ENCODE data around the gene HECW1.

HECW1 gene

GRCh38 chr7:43092819-43093218, 19.6 kb upstream of the HECW1 start:
- no peak overlapping the region for H3K4me3 ChIP-seq (ENCODE audit: low read length)
- no peaks in the 10 kb centered on the region for H3K36me3 ChIP-seq (ENCODE audit: control insufficient read depth, insufficient read depth, low read length)

GRCh38 chr7:43096875-43097274, 15.6 kb upstream of the HECW1 start:
- Histone ChIP-seq H3K4me3 (ENCODE audit: low read length) (no peak overlapping the region), H3K27ac (ENCODE audit: low read depth, low read length) (no peak overlapping the region), H3K27me3 (ENCODE audit: control insufficient read depth, insufficient read depth, low read length) (no peaks in the 10 kb centered on the region), H3K4me1 (ENCODE audit: control insufficient read depth, insufficient read depth, low read length) (no peaks in the 10 kb centered on the region), H3K36me3 (ENCODE audit: control insufficient read depth, insufficient read depth, low read length) (no peaks in the 10 kb centered on the region), H3K9ac (ENCODE audit: low read length) (no peak overlapping the region)

More at GRCh38 chr7:43092819-43093218, 19.6 kb upstream of the HECW1 start:
- H3K27me3 ChIP-seq (ENCODE audit: control insufficient read depth, insufficient read depth, low read length): no peaks in the 10 kb centered on the region
- no peaks in the 10 kb centered on the region for H3K4me1 ChIP-seq (ENCODE audit: control insufficient read depth, insufficient read depth, low read length)
- H3K9ac ChIP-seq (ENCODE audit: low read length): no peak overlapping the region
- no peak overlapping the region for H3K27ac ChIP-seq (ENCODE audit: low read depth, low read length)

GRCh38 chr7:43099750-43100149, 12.7 kb upstream of the HECW1 start:
- Histone ChIP-seq H3K27ac (ENCODE audit: low read depth, low read length) (no peak overlapping the region), H3K9ac (ENCODE audit: low read length) (no peak overlapping the region), H3K4me3 (ENCODE audit: low read length) (no peak overlapping the region), H3K27me3 (ENCODE audit: control insufficient read depth, insufficient read depth, low read length) (no peaks in the 10 kb centered on the region), H3K4me1 (ENCODE audit: control insufficient read depth, insufficient read depth, low read length) (no peaks in the 10 kb centered on the region), H3K36me3 (ENCODE audit: control insufficient read depth, insufficient read depth, low read length) (no peaks in the 10 kb centered on the region)

GRCh38 chr7:43104874-43105520, 7.5 kb upstream of the HECW1 start:
- Histone ChIP-seq H3K36me3 (ENCODE audit: control insufficient read depth, insufficient read depth, low read length) (no peaks in the 10 kb centered on the region), H3K27ac (ENCODE audit: low read depth, low read length) (no peak overlapping the region), H3K4me3 (ENCODE audit: low read length) (no peak overlapping the region), H3K9ac (ENCODE audit: low read length) (no peak overlapping the region), H3K4me1 (ENCODE audit: control insufficient read depth, insufficient read depth, low read length) (no peaks in the 10 kb centered on the region), H3K27me3 (ENCODE audit: control insufficient read depth, insufficient read depth, low read length) (no peaks in the 10 kb centered on the region)

GRCh38 chr7:43105521-43106120, 6.8 kb upstream of the HECW1 start:
- no peak overlapping the region for H3K9ac ChIP-seq (ENCODE audit: low read length)
- H3K4me1 ChIP-seq (ENCODE audit: control insufficient read depth, insufficient read depth, low read length): no peaks in the 10 kb centered on the region
- no peak overlapping the region for H3K4me3 ChIP-seq (ENCODE audit: low read length)
- H3K36me3 ChIP-seq (ENCODE audit: control insufficient read depth, insufficient read depth, low read length): no peaks in the 10 kb centered on the region
- H3K27ac ChIP-seq (ENCODE audit: low read depth, low read length): no peak overlapping the region
- H3K27me3 ChIP-seq (ENCODE audit: control insufficient read depth, insufficient read depth, low read length): no peaks in the 10 kb centered on the region

- H3K9ac ChIP-seq (ENCODE audit: low read length): no peak overlapping the region
- H3K27me3 ChIP-seq (ENCODE audit: control insufficient read depth, insufficient read depth, low read length): peaks cover 2% of the 10 kb centered on the region
- H3K4me3 ChIP-seq (ENCODE audit: low read length): no peak overlapping the region
- H3K4me1 ChIP-seq (ENCODE audit: control insufficient read depth, insufficient read depth, low read length): no peaks in the 10 kb centered on the region
- no peaks in the 10 kb centered on the region for H3K36me3 ChIP-seq (ENCODE audit: control insufficient read depth, insufficient read depth, low read length)
- no peak overlapping the region for H3K27ac ChIP-seq (ENCODE audit: low read depth, low read length)
Measured at GRCh38 chr7:43108255-43109011, 4.0 kb upstream of the HECW1 start.

- Histone ChIP-seq H3K27ac (ENCODE audit: low read depth, low read length) (no peak overlapping the region), H3K27me3 (ENCODE audit: control insufficient read depth, insufficient read depth, low read length) (peaks cover 6% of the 10 kb centered on the region), H3K9ac (ENCODE audit: low read length) (no peak overlapping the region), H3K4me1 (ENCODE audit: control insufficient read depth, insufficient read depth, low read length) (no peaks in the 10 kb centered on the region), H3K4me3 (ENCODE audit: low read length) (no peak overlapping the region), H3K36me3 (ENCODE audit: control insufficient read depth, insufficient read depth, low read length) (no peaks in the 10 kb centered on the region)
Measured at GRCh38 chr7:43110791-43111535, 1.5 kb upstream of the HECW1 start.

- H3K9ac ChIP-seq (ENCODE audit: low read length): no peak overlapping the region
- H3K4me3 ChIP-seq (ENCODE audit: low read length): no peak overlapping the region
- peaks cover 6% of the 10 kb centered on the region for H3K27me3 ChIP-seq (ENCODE audit: control insufficient read depth, insufficient read depth, low read length)
Measured at GRCh38 chr7:43111630-43112458, 603 bp upstream of the HECW1 start.

GRCh38 chr7:43112941-43113621, 634 bp downstream of the HECW1 start:
- Histone ChIP-seq H3K9ac (ENCODE audit: low read length) (no peak overlapping the region), H3K27ac (ENCODE audit: low read depth, low read length) (no peak overlapping the region), H3K4me3 (ENCODE audit: low read length) (peak overlapping the region; percentile 47), H3K27me3 (ENCODE audit: control insufficient read depth, insufficient read depth, low read length) (peaks cover 6% of the 10 kb centered on the region), H3K36me3 (ENCODE audit: control insufficient read depth, insufficient read depth, low read length) (no peaks in the 10 kb centered on the region), H3K4me1 (ENCODE audit: control insufficient read depth, insufficient read depth, low read length) (no peaks in the 10 kb centered on the region)

More at GRCh38 chr7:43111630-43112458, 603 bp upstream of the HECW1 start:
- H3K36me3 ChIP-seq (ENCODE audit: control insufficient read depth, insufficient read depth, low read length): no peaks in the 10 kb centered on the region
- H3K4me1 ChIP-seq (ENCODE audit: control insufficient read depth, insufficient read depth, low read length): no peaks in the 10 kb centered on the region
- H3K27ac ChIP-seq (ENCODE audit: low read depth, low read length): no peak overlapping the region

GRCh38 chr7:43113622-43114457, 1.4 kb downstream of the HECW1 start:
- H3K36me3 ChIP-seq (ENCODE audit: control insufficient read depth, insufficient read depth, low read length): no peaks in the 10 kb centered on the region
- H3K4me3 ChIP-seq (ENCODE audit: low read length): peak overlapping the region; percentile 47
- H3K4me1 ChIP-seq (ENCODE audit: control insufficient read depth, insufficient read depth, low read length): no peaks in the 10 kb centered on the region
- H3K27me3 ChIP-seq (ENCODE audit: control insufficient read depth, insufficient read depth, low read length): peaks cover 6% of the 10 kb centered on the region
- no peak overlapping the region for H3K9ac ChIP-seq (ENCODE audit: low read length)
- no peak overlapping the region for H3K27ac ChIP-seq (ENCODE audit: low read depth, low read length)

GRCh38 chr7:43114458-43114780, 2.0 kb downstream of the HECW1 start:
- H3K36me3 ChIP-seq (ENCODE audit: control insufficient read depth, insufficient read depth, low read length): no peaks in the 10 kb centered on the region
- H3K4me1 ChIP-seq (ENCODE audit: control insufficient read depth, insufficient read depth, low read length): no peaks in the 10 kb centered on the region
- H3K27me3 ChIP-seq (ENCODE audit: control insufficient read depth, insufficient read depth, low read length): peaks cover 6% of the 10 kb centered on the region
- H3K9ac ChIP-seq (ENCODE audit: low read length): no peak overlapping the region
- no peak overlapping the region for H3K4me3 ChIP-seq (ENCODE audit: low read length)
- no peak overlapping the region for H3K27ac ChIP-seq (ENCODE audit: low read depth, low read length)
